ENCODE results near the gene OGFRL1.

Gene OGFRL1

GRCh38 chr6:71300561-71301168 is 12.1 kb downstream of the OGFRL1 start:
- Mint-ChIP-seq H3K4me1 (no peaks in the 10 kb centered on the region), H3K9me3 (no peaks in the 10 kb centered on the region), H3K4me3 (no peak overlapping the region), H3K27ac (no peak overlapping the region), H3K27me3 (no peaks in the 10 kb centered on the region), H3K36me3 (peaks cover 43% of the 10 kb centered on the region)
- ATAC-seq: no peak

- no peaks in the 10 kb centered on the region for H3K9me3 Mint-ChIP-seq
- H3K4me1 Mint-ChIP-seq: no peaks in the 10 kb centered on the region
- peaks cover 46% of the 10 kb centered on the region for H3K36me3 Mint-ChIP-seq
- H3K27me3 Mint-ChIP-seq: no peaks in the 10 kb centered on the region
- no peak overlapping the region for H3K27ac Mint-ChIP-seq
- no peak overlapping the region for H3K4me3 Mint-ChIP-seq
- no peak for ATAC-seq
Observed at GRCh38 chr6:71301546-71301945, 12.9 kb downstream of the OGFRL1 start.

- H3K27me3 Mint-ChIP-seq: no peaks in the 10 kb centered on the region
- peaks cover 9% of the 10 kb centered on the region for H3K36me3 Mint-ChIP-seq
- H3K9me3 Mint-ChIP-seq: no peaks in the 10 kb centered on the region
- no peak overlapping the region for H3K27ac Mint-ChIP-seq
- no peak for ATAC-seq
- H3K4me1 Mint-ChIP-seq: no peaks in the 10 kb centered on the region
- no peak overlapping the region for H3K4me3 Mint-ChIP-seq
Observed at GRCh38 chr6:71309656-71310055, 21.0 kb downstream of the OGFRL1 start.

GRCh38 chr6:71310261-71310660 is 21.6 kb downstream of the OGFRL1 start:
- ATAC-seq: no peak
- Mint-ChIP-seq H3K36me3 (peaks cover 9% of the 10 kb centered on the region), H3K4me3 (no peak overlapping the region), H3K4me1 (no peaks in the 10 kb centered on the region), H3K27me3 (no peaks in the 10 kb centered on the region), H3K9me3 (no peaks in the 10 kb centered on the region), H3K27ac (no peak overlapping the region)

- no peaks in the 10 kb centered on the region for H3K27me3 Mint-ChIP-seq
- no peak overlapping the region for H3K4me3 Mint-ChIP-seq
- H3K9me3 Mint-ChIP-seq: no peaks in the 10 kb centered on the region
- no peaks in the 10 kb centered on the region for H3K4me1 Mint-ChIP-seq
- H3K36me3 Mint-ChIP-seq: no peaks in the 10 kb centered on the region
- no peak for ATAC-seq
- H3K27ac Mint-ChIP-seq: no peak overlapping the region
Observed at GRCh38 chr6:71312089-71312488, 23.5 kb downstream of the OGFRL1 start.

GRCh38 chr6:71317441-71317840 is 28.8 kb downstream of the OGFRL1 start:
- Mint-ChIP-seq H3K27ac (no peak overlapping the region), H3K9me3 (no peaks in the 10 kb centered on the region), H3K27me3 (no peaks in the 10 kb centered on the region), H3K36me3 (no peaks in the 10 kb centered on the region), H3K4me3 (no peak overlapping the region), H3K4me1 (no peaks in the 10 kb centered on the region)
- ATAC-seq: no peak

GRCh38 chr6:71320041-71320440 is 31.4 kb downstream of the OGFRL1 start:
- ATAC-seq: no peak
- no peaks in the 10 kb centered on the region for H3K4me1 Mint-ChIP-seq
- no peak overlapping the region for H3K4me3 Mint-ChIP-seq
- no peak overlapping the region for H3K27ac Mint-ChIP-seq
- H3K27me3 Mint-ChIP-seq: peaks cover 10% of the 10 kb centered on the region
- no peaks in the 10 kb centered on the region for H3K9me3 Mint-ChIP-seq
- H3K36me3 Mint-ChIP-seq: no peaks in the 10 kb centered on the region

- Mint-ChIP-seq H3K36me3 (no peaks in the 10 kb centered on the region), H3K4me1 (no peaks in the 10 kb centered on the region), H3K9me3 (no peaks in the 10 kb centered on the region), H3K27me3 (peaks cover 15% of the 10 kb centered on the region), H3K4me3 (no peak overlapping the region), H3K27ac (no peak overlapping the region)
- ATAC-seq: no peak
Observed at GRCh38 chr6:71321314-71321713, 32.7 kb downstream of the OGFRL1 start.

GRCh38 chr6:71324194-71324785 is 35.7 kb downstream of the OGFRL1 start:
- H3K9me3 Mint-ChIP-seq: no peaks in the 10 kb centered on the region
- no peaks in the 10 kb centered on the region for H3K4me1 Mint-ChIP-seq
- no peaks in the 10 kb centered on the region for H3K36me3 Mint-ChIP-seq
- no peak overlapping the region for H3K4me3 Mint-ChIP-seq
- ATAC-seq: no peak
- no peak overlapping the region for H3K27ac Mint-ChIP-seq
- peaks cover 15% of the 10 kb centered on the region for H3K27me3 Mint-ChIP-seq

GRCh38 chr6:71326611-71327010 is 38.0 kb downstream of the OGFRL1 start:
- H3K27ac Mint-ChIP-seq: no peak overlapping the region
- no peaks in the 10 kb centered on the region for H3K9me3 Mint-ChIP-seq
- peaks cover 15% of the 10 kb centered on the region for H3K27me3 Mint-ChIP-seq
- H3K4me1 Mint-ChIP-seq: no peaks in the 10 kb centered on the region
- no peaks in the 10 kb centered on the region for H3K36me3 Mint-ChIP-seq
- ATAC-seq: no peak
- H3K4me3 Mint-ChIP-seq: no peak overlapping the region

- ATAC-seq: no peak
- Mint-ChIP-seq H3K4me3 (no peak overlapping the region), H3K27ac (no peak overlapping the region), H3K4me1 (no peaks in the 10 kb centered on the region), H3K9me3 (no peaks in the 10 kb centered on the region), H3K27me3 (peaks cover under 1% of the 10 kb centered on the region), H3K36me3 (no peaks in the 10 kb centered on the region)
Observed at GRCh38 chr6:71330501-71330900, 41.9 kb downstream of the OGFRL1 start.

- no peaks in the 10 kb centered on the region for H3K27me3 Mint-ChIP-seq
- no peak for ATAC-seq
- H3K4me3 Mint-ChIP-seq: no peak overlapping the region
- no peaks in the 10 kb centered on the region for H3K4me1 Mint-ChIP-seq
- H3K9me3 Mint-ChIP-seq: no peaks in the 10 kb centered on the region
- H3K36me3 Mint-ChIP-seq: no peaks in the 10 kb centered on the region
- no peak overlapping the region for H3K27ac Mint-ChIP-seq
Observed at GRCh38 chr6:71332012-71332411, 43.4 kb downstream of the OGFRL1 start.

GRCh38 chr6:71333050-71333449 is 44.4 kb downstream of the OGFRL1 start:
- H3K27ac Mint-ChIP-seq: no peak overlapping the region
- no peak for ATAC-seq
- no peaks in the 10 kb centered on the region for H3K36me3 Mint-ChIP-seq
- no peaks in the 10 kb centered on the region for H3K27me3 Mint-ChIP-seq
- no peaks in the 10 kb centered on the region for H3K9me3 Mint-ChIP-seq
- no peaks in the 10 kb centered on the region for H3K4me1 Mint-ChIP-seq
- no peak overlapping the region for H3K4me3 Mint-ChIP-seq

- Mint-ChIP-seq H3K9me3 (no peaks in the 10 kb centered on the region), H3K27ac (no peak overlapping the region), H3K36me3 (no peaks in the 10 kb centered on the region), H3K4me3 (no peak overlapping the region), H3K27me3 (no peaks in the 10 kb centered on the region), H3K4me1 (no peaks in the 10 kb centered on the region)
- ATAC-seq: no peak
Observed at GRCh38 chr6:71333697-71334096, 45.1 kb downstream of the OGFRL1 start.

GRCh38 chr6:71334768-71335167 is 46.2 kb downstream of the OGFRL1 start:
- no peak overlapping the region for H3K4me3 Mint-ChIP-seq
- H3K4me1 Mint-ChIP-seq: no peaks in the 10 kb centered on the region
- peak; percentile 75 for ATAC-seq
- no peaks in the 10 kb centered on the region for H3K36me3 Mint-ChIP-seq
- H3K27ac Mint-ChIP-seq: no peak overlapping the region
- H3K9me3 Mint-ChIP-seq: no peaks in the 10 kb centered on the region
- no peaks in the 10 kb centered on the region for H3K27me3 Mint-ChIP-seq

- Mint-ChIP-seq H3K36me3 (no peaks in the 10 kb centered on the region), H3K9me3 (no peaks in the 10 kb centered on the region), H3K27me3 (no peaks in the 10 kb centered on the region), H3K27ac (no peak overlapping the region), H3K4me3 (no peak overlapping the region), H3K4me1 (no peaks in the 10 kb centered on the region)
- no peak for ATAC-seq
Observed at GRCh38 chr6:71335544-71335943, 46.9 kb downstream of the OGFRL1 start.

Data from stimulated activated memory B cell treated with anti-CD40 and anti-IgM and Interleukin-4, amounts not matched to agents 10 μg/mL and 1 μg/mL and 100 μg/mL, for 72 hours (primary cell).